ENCODE results near the gene ANKRD45. TPM values are rescaled to one million over a fixed set of nuclear protein-coding genes. Genes with fewer than 3 reads are reported as not detected.

ANKRD45 gene
- total and polyA plus RNA-seq, 2 of the 8 experiments (the other 6 are each of a cell fraction or from before 2014, with no cell fraction given), result 0.41 to 2.8 TPM

GRCh38 chr1:173688300-173688699, 18.6 kb upstream of the ANKRD45 start:
- Histone ChIP-seq H2AK5ac (ENCODE audit: low read depth, low read length) (no peak overlapping the region), H4K5ac (ENCODE audit: insufficient read length, low read depth, low read length) (no peak overlapping the region), H3K4ac (replicated peaks; ENCODE audit: insufficient read length, low read depth, low read length) (no peak overlapping the region), H3K27ac (ENCODE audit: low read depth, low read length) (no peak overlapping the region), H2BK120ac (replicated peaks; ENCODE audit: low read depth, low read length) (no peak overlapping the region), H3K9me3 (ENCODE audit: insufficient read depth in 2 of 2, low read depth in 1 of 2, low read length in 1 of 2) (peaks cover 5 to 6% of the 10 kb centered on the region in 2 experiments; a peak in 3 of 4 replicates), H4K91ac (replicated peaks; ENCODE audit: insufficient read length, low read length) (no peak overlapping the region), H3K14ac (ENCODE audit: insufficient read length) (no peak overlapping the region), H3K23ac (ENCODE audit: insufficient read length) (no peak overlapping the region), H3K4me3 (ENCODE audit: extremely low read depth in 1 of 4, insufficient read depth in 2 of 4, low read depth in 3 of 4, low read length in 4 of 4) (no peak overlapping the region), H3K36me3 (ENCODE audit: control insufficient read depth in 2 of 4, insufficient read depth in 4 of 4, low read length in 3 of 4) (0 out of 8 replicates have a peak, but pooled peaks cover 0 to 3% (median 0%) of the 10 kb centered on the region in 4 experiments), H3K79me1 (ENCODE audit: low read depth, low read length) (no peaks in the 10 kb centered on the region), H3K9ac (replicated peaks in 1 of 4; ENCODE audit: extremely low read depth in 1 of 4, low read depth in 3 of 4, low read length in 3 of 4) (no peak overlapping the region), H3K79me2 (ENCODE audit: control insufficient read depth in 1 of 2, insufficient read depth in 2 of 2, low read length in 2 of 2) (no peaks in the 10 kb centered on the region), H2BK12ac (ENCODE audit: low read depth, low read length) (no peak overlapping the region; the same call in 1 of the 2 replicates), H3K18ac (ENCODE audit: extremely low read depth, low read length) (peak overlapping the region; percentile 32), H4K8ac (ENCODE audit: extremely low read depth, insufficient read depth, low read length) (no peak overlapping the region), H3K4me2 (ENCODE audit: insufficient read depth in 1 of 2, low read depth in 2 of 2, low read length in 2 of 2) (0 out of 4 replicates have a peak overlapping the region, but pooled peaks of 1 of the 2 experiments have one; percentile 28), H4K20me1 (replicated peaks in 1 of 2; ENCODE audit: control insufficient read depth in 1 of 2, insufficient read depth in 2 of 2, low read length in 2 of 2) (no peaks in the 10 kb centered on the region), H2BK5ac (ENCODE audit: low read depth, low read length) (no peak overlapping the region), H3K56ac (replicated peaks; ENCODE audit: insufficient read length, low read depth, low read length) (no peak overlapping the region), H2BK15ac (ENCODE audit: low read length) (no peak overlapping the region), H3K23me2 (ENCODE audit: low read depth, low read length) (no peaks in the 10 kb centered on the region), H3K27me3 (replicated peaks in 1 of 4; ENCODE audit: control insufficient read depth in 3 of 4, extremely low read depth in 1 of 4, insufficient read depth in 3 of 4, low read length in 3 of 4) (no peaks in the 10 kb centered on the region), H3K4me1 (replicated peaks in 1 of 4; ENCODE audit: control insufficient read depth in 3 of 4, insufficient read depth in 4 of 4, low read length in 3 of 4) (peaks cover 0 to 4% (median 0%) of the 10 kb centered on the region in 4 experiments; a peak in 2 of 7 replicates), H2AFZ (ENCODE audit: low read length) (peak overlapping the region; percentile 64), H2BK20ac (ENCODE audit: low read length) (no peak overlapping the region; the same call in 1 of the 2 replicates)
- DNase-seq (ENCODE audit: low read depth in 1 of 2, low spot score in 2 of 2) (no peak), FAIRE-seq (no peak)
- POLR2A ChIA-PET (ENCODE audit: partially characterized antibody), result no interaction called here
- TF ChIP-seq TAF1 (IDR thresholded peaks at IDR 0.05; ENCODE audit: low read depth, low read length) (no peak), CBX8 (IDR thresholded peaks at IDR 0.05; ENCODE audit: borderline replicate concordance, low read depth, low read length) (no peak)
- CTCF ChIA-PET (ENCODE audit: partially characterized antibody), result no interaction called here
- WGBS, 2 experiments (ENCODE audit: extremely low coverage in 1 of 2, insufficient coverage in 1 of 2, insufficient read length in 1 of 2, insufficient replicate concordance in 2 of 2, low coverage in 1 of 2, low lambda C conversion rate in 2 of 2, missing lambda C conversion rate in 1 of 2), result 48% methylated on average over 2 of the region's 2 CpGs; no CpG with 5 or more reads in 1 of the 2 experiments
